ENCODE measurements around the gene SLPI. TPM values are rescaled to one million over a fixed set of nuclear protein-coding genes. Genes with fewer than 3 reads are reported as not detected.

Gene SLPI
- total RNA-seq, result not detected in 2 replicates

GRCh38 chr20:45254383-45255262, at the start of gene SLPI:
Gene SLPI (minus strand): TSS chr20:45254564. CDS start chr20:45254543, 21 bp downstream.

GRCh38 chr20:45221076-45221475, 33.3 kb downstream of the SLPI start, which contains the start of gene SEMG2:
Gene SEMG2 (plus strand): TSS chr20:45221373. CDS start chr20:45221390, 17 bp downstream.

GRCh38 chr20:45206725-45207124, 47.6 kb downstream of the SLPI start, which contains the start of gene SEMG1:
Gene SEMG1 (plus strand): TSS chr20:45207033. CDS start chr20:45207054, 21 bp downstream.

Other genes with a start within 250 kb of the SLPI start
- gene KCNS1, start 153.4 kb downstream of the SLPI start, total RNA-seq, result 0.13 and 0.29 TPM in 2 replicates
- not detected in 2 replicates for gene WFDC5, start 139.4 kb downstream of the SLPI start, total RNA-seq
- not detected in 2 replicates for gene WFDC12, start 130.1 kb downstream of the SLPI start, total RNA-seq
- not detected in 2 replicates for gene PI3, start 79.7 kb downstream of the SLPI start, total RNA-seq
- gene SEMG1, start 47.5 kb downstream of the SLPI start, total RNA-seq, result not detected in 2 replicates
- not detected in 2 replicates for gene SEMG2, start 33.2 kb downstream of the SLPI start, total RNA-seq
- gene RBPJL, start 52.3 kb upstream of the SLPI start, total RNA-seq, result not detected in 2 replicates
- gene MATN4, start 53.7 kb upstream of the SLPI start, total RNA-seq, result not detected in 2 replicates
- 22.7 and 23.0 TPM in 2 replicates for gene SDC4, start 93.9 kb upstream of the SLPI start, total RNA-seq
- gene SYS1, start 108.6 kb upstream of the SLPI start, total RNA-seq, result 19.3 and 22.3 TPM in 2 replicates
- not detected in 2 replicates for gene TP53TG5, start 123.8 kb upstream of the SLPI start, total RNA-seq
- gene DBNDD2, start 153.7 kb upstream of the SLPI start, total RNA-seq, result 14.1 and 22.8 TPM in 2 replicates
- gene PIGT, start 161.6 kb upstream of the SLPI start, total RNA-seq, result 39.2 and 41.9 TPM in 2 replicates
- not detected in 2 replicates for gene WFDC2, start 215.2 kb upstream of the SLPI start, total RNA-seq

All from thoracic aorta endothelial cell (primary cell).